Natural killer cell (primary cell): ENCODE measurements around the gene BRCA2. TPM values are rescaled to one million over a fixed set of nuclear protein-coding genes. Genes with fewer than 3 reads are reported as not detected.
A peak's percentile ranks its signal among the peaks of the same experiment; 100 is the strongest.

Experiments used
- ATAC-seq, 3 donors: fragments of 150-1000 bp in 2 of 3; fragments of 200-7000 bp in 1 of 3; cut with Tn5 transposase; 1 replicate in 1 of 3; 2 replicates in 2 of 3; pipeline ENCODE4 v1.10.0; 2021; ENCODE audit warnings: mild to moderate bottlenecking in 2 of 3, moderate library complexity in 2 of 3
- DNase-seq, 2 donors: peaks; one replicate each; pipeline versions ENCODE4 v3.0.0 to v3.0.0-alpha.2; 2013 to 2021; ENCODE audit warnings: mixed read lengths in 1 of 2
- H3K27ac ChIP-seq: one replicate; pipeline ENCODE4 v1.5.1; 2013; ENCODE audit warnings: mild to moderate bottlenecking, low read length
- H3K27me3 ChIP-seq: one replicate; pipeline ENCODE4 v1.6.1; 2013; ENCODE audit warnings: low read length; ENCODE audit not compliant: control insufficient read depth, insufficient read depth
- H3K36me3 ChIP-seq: one replicate; pipeline ENCODE4 v1.6.1; 2013; ENCODE audit warnings: low read length; ENCODE audit not compliant: control insufficient read depth, insufficient read depth
- H3K4me1 ChIP-seq: one replicate; pipeline ENCODE4 v1.6.1; 2013; ENCODE audit warnings: low read length; ENCODE audit not compliant: control insufficient read depth, insufficient read depth
- H3K4me3 ChIP-seq: one replicate; pipeline ENCODE4 v1.5.1; 2013; ENCODE audit warnings: low read length
- H3K9me3 ChIP-seq: one replicate; pipeline ENCODE4 v1.6.1; 2013; ENCODE audit warnings: low read length; ENCODE audit not compliant: control insufficient read depth, insufficient read depth
- H3K27ac Mint-ChIP-seq, 2 donors: one replicate each; pipeline ENCODE4 v1.8.0; 2022; ENCODE audit warnings: mild to moderate bottlenecking in 2 of 2, mixed read lengths in 2 of 2, moderate library complexity in 1 of 2
- H3K27me3 Mint-ChIP-seq, 2 donors: one replicate each; pipeline ENCODE4 v1.8.0; 2022; ENCODE audit warnings: low read depth in 2 of 2, mixed read lengths in 2 of 2
- H3K36me3 Mint-ChIP-seq: one replicate; pipeline ENCODE4 v1.8.0; 2022; ENCODE audit warnings: mixed read lengths
- H3K4me1 Mint-ChIP-seq, 2 donors: one replicate each; pipeline ENCODE4 v1.8.0; 2022; ENCODE audit warnings: mixed read lengths in 2 of 2
- H3K4me3 Mint-ChIP-seq: one replicate; pipeline ENCODE4 v1.8.0; 2022; ENCODE audit warnings: mild to moderate bottlenecking, moderate library complexity, mixed read lengths
- H3K9me3 Mint-ChIP-seq, 2 donors: one replicate each; pipeline ENCODE4 v1.8.0; 2022; ENCODE audit warnings: mixed read lengths in 2 of 2
- whole genome bisulfite sequencing: methylation state at CpG from one replicate; pipeline ENCODE4 v1.1.7; 2013; ENCODE audit warnings: missing lambda C conversion rate; ENCODE audit not compliant: insufficient coverage; 5-methylcytosine and 5-hydroxymethylcytosine counted together
- intact Hi-C: fragments of 100-400 bp; cut with micrococcal nuclease; formaldehyde crosslinking; loops from one replicate; pipeline ENCODE4 v1.14.2; 2022
- total RNA-seq, 4 donors: library from RNA; stranded (reverse); fragments of 120-200 nt in 1 of 4; gene quantifications; one replicate each; pipeline versions ENCODE4 v1.2.3 to v1.2.4, GENCODE V29; 2013 to 2022
- TF ChIP-seq, protein P1 (sequence below): fragments of 200-600 bp; IDR thresholded peaks from one replicate; pipeline ENCODE4 v1.8.0; 2022; ENCODE audit warnings: antibody characterized with exemption

Gene BRCA2
- total RNA-seq, 3 donors from 2014 or later (not counting 1 experiment from before 2014, with no cell fraction given), result 3.6 to 4.3 (median 3.6) TPM

GRCh38 chr13:32425158-32425557, 109.8 kb downstream of the BRCA2 start:
- no peak overlapping the region for H3K27ac ChIP-seq

DNA sequence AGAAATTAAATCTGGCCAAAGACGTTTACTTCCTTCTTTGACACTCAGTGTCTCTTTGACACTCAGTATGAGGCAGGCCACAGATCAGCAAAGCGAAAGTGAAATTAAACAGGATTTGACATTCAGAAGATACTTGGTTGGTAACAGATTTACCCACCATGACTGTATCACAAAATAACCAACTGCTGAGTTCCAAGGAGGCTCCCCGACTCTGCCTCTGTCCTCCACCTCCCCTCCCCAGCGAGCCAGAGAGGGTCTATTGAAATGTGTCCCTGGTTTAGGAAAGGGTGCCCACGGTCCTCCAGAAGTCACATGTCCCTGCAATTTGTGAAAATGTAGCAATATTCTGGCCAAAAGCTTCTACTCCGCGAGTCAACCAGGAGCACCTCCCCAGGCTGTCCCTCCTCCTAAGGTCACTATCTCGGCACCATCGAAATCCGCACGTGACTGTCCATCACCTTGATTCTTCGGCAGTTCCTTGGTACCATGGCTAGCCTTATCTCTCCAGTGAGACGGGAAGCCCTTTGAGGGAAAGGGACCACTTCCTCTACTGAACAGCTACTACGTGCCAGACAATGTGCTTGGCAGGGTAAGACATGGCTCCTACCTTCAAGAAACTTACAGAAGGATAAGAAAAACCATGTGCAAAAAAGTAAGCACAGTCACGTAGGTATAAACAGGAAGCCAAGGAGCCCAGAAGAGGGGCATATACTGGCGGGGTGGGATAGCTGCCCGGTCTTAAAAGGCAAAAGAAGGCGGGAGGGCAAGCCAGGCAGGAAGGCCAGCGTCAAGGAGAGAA, 111.1 kb downstream of the BRCA2 start:
- peaks cover 40% of the 10 kb centered on the region for H3K4me1 ChIP-seq

More at GRCh38 chr13:32425158-32425557, 109.8 kb downstream of the BRCA2 start:
- TF ChIP-seq, protein P1, sequence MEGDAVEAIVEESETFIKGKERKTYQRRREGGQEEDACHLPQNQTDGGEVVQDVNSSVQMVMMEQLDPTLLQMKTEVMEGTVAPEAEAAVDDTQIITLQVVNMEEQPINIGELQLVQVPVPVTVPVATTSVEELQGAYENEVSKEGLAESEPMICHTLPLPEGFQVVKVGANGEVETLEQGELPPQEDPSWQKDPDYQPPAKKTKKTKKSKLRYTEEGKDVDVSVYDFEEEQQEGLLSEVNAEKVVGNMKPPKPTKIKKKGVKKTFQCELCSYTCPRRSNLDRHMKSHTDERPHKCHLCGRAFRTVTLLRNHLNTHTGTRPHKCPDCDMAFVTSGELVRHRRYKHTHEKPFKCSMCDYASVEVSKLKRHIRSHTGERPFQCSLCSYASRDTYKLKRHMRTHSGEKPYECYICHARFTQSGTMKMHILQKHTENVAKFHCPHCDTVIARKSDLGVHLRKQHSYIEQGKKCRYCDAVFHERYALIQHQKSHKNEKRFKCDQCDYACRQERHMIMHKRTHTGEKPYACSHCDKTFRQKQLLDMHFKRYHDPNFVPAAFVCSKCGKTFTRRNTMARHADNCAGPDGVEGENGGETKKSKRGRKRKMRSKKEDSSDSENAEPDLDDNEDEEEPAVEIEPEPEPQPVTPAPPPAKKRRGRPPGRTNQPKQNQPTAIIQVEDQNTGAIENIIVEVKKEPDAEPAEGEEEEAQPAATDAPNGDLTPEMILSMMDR, result no peak
- Mint-ChIP-seq H3K9me3 (no peaks in the 10 kb centered on the region), H3K27me3 (no peaks in the 10 kb centered on the region), H3K4me3 (peak overlapping the region; percentile 70), H3K27ac (peak overlapping the region; percentile 98), H3K36me3 (no peaks in the 10 kb centered on the region), H3K4me1 (peaks cover 44 to 52% of the 10 kb centered on the region in 2 donors)
- intact Hi-C loops, result loop anchor here (5.0 kb wide), 2 partner anchors 38 to 312 kb away; no protein-coding TSS in a partner anchor
- ATAC-seq (no peak), DNase-seq (no peak)
- 89% methylated on average over 7 of the region's 7 CpGs for WGBS
- Histone ChIP-seq H3K36me3 (peaks cover 3% of the 10 kb centered on the region), H3K27me3 (no peaks in the 10 kb centered on the region), H3K4me3 (no peak overlapping the region), H3K4me1 (peaks cover 39% of the 10 kb centered on the region), H3K9me3 (no peaks in the 10 kb centered on the region)

DNA sequence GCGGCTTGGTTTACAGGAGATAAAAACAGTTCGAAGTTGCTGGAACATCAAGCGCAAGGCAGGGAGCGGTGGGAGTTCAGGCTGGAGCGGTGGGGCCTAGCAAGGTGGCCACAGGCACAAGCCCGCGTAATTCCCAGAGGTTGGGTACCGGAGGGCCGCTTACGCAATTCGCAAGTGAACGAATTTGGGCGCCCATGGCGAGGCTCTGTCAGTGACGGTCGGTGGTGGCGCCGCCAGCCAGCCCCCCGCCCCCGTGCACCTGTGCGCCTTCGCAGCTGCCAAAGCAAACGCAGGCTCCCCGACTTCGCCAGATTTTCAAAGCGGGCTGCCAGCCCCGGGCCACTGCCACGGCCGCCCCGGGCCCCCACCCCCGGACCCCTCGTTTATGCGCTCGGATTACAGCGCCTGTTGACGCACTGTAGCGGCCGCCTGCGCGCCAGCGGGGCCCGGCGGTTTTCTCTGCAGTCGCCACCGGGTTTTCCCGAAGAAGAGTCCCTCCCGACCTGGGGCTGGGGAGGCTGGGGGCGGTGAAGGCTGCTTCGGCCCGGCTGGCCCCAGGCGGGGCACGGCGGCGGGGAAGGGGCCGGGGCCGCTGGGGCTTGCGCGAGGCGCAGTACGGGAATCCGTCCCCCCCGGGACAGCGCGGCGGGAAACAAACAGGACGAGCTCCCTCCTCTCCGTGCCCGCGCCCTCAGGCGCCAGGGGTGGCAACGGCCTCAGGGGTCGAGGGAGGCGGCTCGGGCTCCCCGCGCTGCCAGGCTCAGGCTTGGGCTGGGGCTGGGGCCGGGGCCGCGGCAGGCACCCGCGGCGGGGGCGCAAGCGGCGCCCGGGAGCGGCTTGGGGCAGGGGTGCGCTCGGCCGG, 111.9 kb downstream of the BRCA2 start:
- no peaks in the 10 kb centered on the region for H3K27me3 Mint-ChIP-seq
- H3K9me3 ChIP-seq, result no peaks in the 10 kb centered on the region
- H3K27me3 ChIP-seq, result no peaks in the 10 kb centered on the region
- H3K36me3 Mint-ChIP-seq, result no peaks in the 10 kb centered on the region
- intact Hi-C loops, result loop anchor here (1.0 to 5.0 kb wide), 4 partner anchors 40 to 310 kb away; partner anchors contain the start of genes BRCA2, PDS5B and ZAR1L
- peak overlapping the region; percentile 98 to 100 for H3K27ac Mint-ChIP-seq
- H3K4me1 Mint-ChIP-seq, result peaks cover 44 to 53% of the 10 kb centered on the region in 2 donors
- peak overlapping the region; percentile 99 for H3K4me3 Mint-ChIP-seq
- peaks cover 40% of the 10 kb centered on the region for H3K4me1 ChIP-seq
- no peaks in the 10 kb centered on the region for H3K36me3 ChIP-seq
- WGBS, result under 1% methylated on average over 90 of the region's 90 CpGs
- H3K27ac ChIP-seq, result peak overlapping the region; percentile 96
- ATAC-seq (peak; percentile 17 to 40 (median 19)), DNase-seq (peak; percentile 61 to 78)
- H3K4me3 ChIP-seq, result peak overlapping the region; percentile 51
- no peaks in the 10 kb centered on the region for H3K9me3 Mint-ChIP-seq
- TF ChIP-seq, protein P1, result no peak

More for the DNA sequence above, 111.1 kb downstream of the BRCA2 start:
- Mint-ChIP-seq H3K4me1 (peaks cover 44 to 54% of the 10 kb centered on the region in 2 donors), H3K27me3 (no peaks in the 10 kb centered on the region), H3K27ac (peak overlapping the region; percentile 98), H3K4me3 (peak overlapping the region; percentile 99), H3K36me3 (no peaks in the 10 kb centered on the region), H3K9me3 (no peaks in the 10 kb centered on the region)
- Histone ChIP-seq H3K27ac (peak overlapping the region; percentile 96), H3K36me3 (peaks cover under 1% of the 10 kb centered on the region), H3K9me3 (no peaks in the 10 kb centered on the region), H3K27me3 (no peaks in the 10 kb centered on the region), H3K4me3 (peak overlapping the region; percentile 51)
- DNase-seq, result peak; percentile 40 to 81
- WGBS, result 20% methylated on average over 19 of the region's 19 CpGs
- intact Hi-C loops, result loop anchor here (1.0 to 5.0 kb wide), 4 partner anchors 39 to 311 kb away; partner anchors contain the start of genes BRCA2, PDS5B and ZAR1L
- TF ChIP-seq, protein P1, result no peak
- peak; percentile 53 to 78 (median 54) for ATAC-seq
